ENCODE data around the gene AKAP3.

DNA sequence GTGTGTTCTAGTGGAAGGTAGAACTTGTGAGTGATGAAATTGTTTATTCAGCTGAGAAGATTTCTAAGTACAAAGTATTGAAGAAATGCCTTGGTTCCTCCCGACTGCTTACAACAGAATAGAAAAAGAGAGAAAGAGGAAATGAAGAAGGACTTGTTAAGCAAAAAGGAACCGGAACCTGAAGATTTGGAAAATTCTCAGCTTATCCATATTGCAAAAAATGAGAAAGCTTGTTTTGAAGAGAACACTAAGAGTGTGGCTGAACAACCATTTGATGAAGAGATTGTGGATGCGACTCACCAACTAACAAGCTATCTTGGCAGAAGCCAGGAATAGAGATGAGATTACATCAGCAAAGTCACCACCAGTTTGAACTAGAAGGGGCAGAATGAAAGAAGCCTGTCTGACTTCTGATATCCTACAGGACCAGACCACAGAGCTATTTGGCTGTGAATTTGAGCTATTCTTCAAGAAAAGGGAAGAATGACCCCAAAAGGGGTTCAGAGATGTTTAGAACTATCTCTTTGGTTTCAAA, 15.2 kb upstream of the AKAP3 start:
- TF ChIP-seq, protein P1, sequence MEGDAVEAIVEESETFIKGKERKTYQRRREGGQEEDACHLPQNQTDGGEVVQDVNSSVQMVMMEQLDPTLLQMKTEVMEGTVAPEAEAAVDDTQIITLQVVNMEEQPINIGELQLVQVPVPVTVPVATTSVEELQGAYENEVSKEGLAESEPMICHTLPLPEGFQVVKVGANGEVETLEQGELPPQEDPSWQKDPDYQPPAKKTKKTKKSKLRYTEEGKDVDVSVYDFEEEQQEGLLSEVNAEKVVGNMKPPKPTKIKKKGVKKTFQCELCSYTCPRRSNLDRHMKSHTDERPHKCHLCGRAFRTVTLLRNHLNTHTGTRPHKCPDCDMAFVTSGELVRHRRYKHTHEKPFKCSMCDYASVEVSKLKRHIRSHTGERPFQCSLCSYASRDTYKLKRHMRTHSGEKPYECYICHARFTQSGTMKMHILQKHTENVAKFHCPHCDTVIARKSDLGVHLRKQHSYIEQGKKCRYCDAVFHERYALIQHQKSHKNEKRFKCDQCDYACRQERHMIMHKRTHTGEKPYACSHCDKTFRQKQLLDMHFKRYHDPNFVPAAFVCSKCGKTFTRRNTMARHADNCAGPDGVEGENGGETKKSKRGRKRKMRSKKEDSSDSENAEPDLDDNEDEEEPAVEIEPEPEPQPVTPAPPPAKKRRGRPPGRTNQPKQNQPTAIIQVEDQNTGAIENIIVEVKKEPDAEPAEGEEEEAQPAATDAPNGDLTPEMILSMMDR (conservative IDR thresholded peaks at IDR 0.05 in 1 of 2, IDR thresholded peaks at IDR 0.05 in 1 of 2; ENCODE audit: extremely low read depth in 1 of 2, insufficient read depth in 1 of 2, low read depth in 1 of 2, low read length in 2 of 2) = no peak
- no peak for TF ChIP-seq EZH2 (IDR thresholded peaks at IDR 0.05; ENCODE audit: borderline replicate concordance, low read length)
